Kidney epithelial cell (primary cell): ENCODE results near the gene FOXL3. TPM values are rescaled to one million over a fixed set of nuclear protein-coding genes. Genes with fewer than 3 reads are reported as not detected.
"Not testable (repeated sequence)": the region's sequence is repeated elsewhere in the genome, so short reads cannot be mapped to it uniquely, and the experiment has no call there.

ENCODE experiments used
- DNase-seq: peaks from one replicate; pipeline ENCODE4 v3.0.0-alpha.2; 2010; ENCODE audit warnings: low read depth
- H3K27me3 ChIP-seq: 2 replicates; pipeline ENCODE4 v1.6.0; 2011; ENCODE audit warnings: low read length; ENCODE audit not compliant: control insufficient read depth, insufficient read depth
- H3K36me3 ChIP-seq: 2 replicates; pipeline ENCODE4 v1.5.1; 2011; ENCODE audit warnings: low read length; ENCODE audit not compliant: control insufficient read depth, insufficient read depth
- H3K4me3 ChIP-seq: 2 replicates; pipeline ENCODE4 v1.5.1; 2011; ENCODE audit warnings: low read depth, mild to moderate bottlenecking, control low read depth, low read length
- total RNA-seq: library from RNA; depleted of rRNA; stranded (reverse); fragments of >200 nt; gene quantifications from 2 replicates; pipeline ENCODE4 v1.2.3, GENCODE V29; 2015
- TF ChIP-seq, protein P1 (sequence below): IDR thresholded peaks from 2 replicates; pipeline ENCODE4 v1.5.1; 2011; ENCODE audit warnings: mild to moderate bottlenecking, moderate library complexity, low read length, control low read depth, inconsistent platforms; ENCODE audit not compliant: insufficient read depth, poor library complexity, severe bottlenecking

The FOXL3 gene
- total RNA-seq, 1 donor from 2014 or later = not detected

DNA sequence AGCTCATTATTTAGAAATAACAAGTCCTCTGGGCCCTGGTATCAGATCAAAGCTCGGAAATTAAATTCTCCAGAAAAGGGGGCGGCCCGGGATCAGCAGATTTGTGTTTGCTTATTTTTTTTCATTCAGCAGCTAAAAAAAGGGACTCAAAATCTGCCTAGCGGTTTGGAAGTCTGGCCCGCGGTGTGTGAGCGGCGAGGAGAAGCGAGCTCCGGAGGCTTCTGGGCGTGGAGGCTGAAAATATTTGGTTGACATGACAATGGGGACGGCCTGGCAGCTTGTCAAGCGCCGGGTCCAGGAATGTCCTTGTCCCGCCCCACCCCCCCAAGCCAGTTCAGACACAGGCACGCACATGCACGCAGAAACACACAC, 43.4 kb downstream of the FOXL3 start:
- peaks cover 9% of the 10 kb centered on the region for H3K27me3 ChIP-seq
- no peaks in the 10 kb centered on the region for H3K36me3 ChIP-seq
- no peak for DNase-seq
- TF ChIP-seq, protein P1, sequence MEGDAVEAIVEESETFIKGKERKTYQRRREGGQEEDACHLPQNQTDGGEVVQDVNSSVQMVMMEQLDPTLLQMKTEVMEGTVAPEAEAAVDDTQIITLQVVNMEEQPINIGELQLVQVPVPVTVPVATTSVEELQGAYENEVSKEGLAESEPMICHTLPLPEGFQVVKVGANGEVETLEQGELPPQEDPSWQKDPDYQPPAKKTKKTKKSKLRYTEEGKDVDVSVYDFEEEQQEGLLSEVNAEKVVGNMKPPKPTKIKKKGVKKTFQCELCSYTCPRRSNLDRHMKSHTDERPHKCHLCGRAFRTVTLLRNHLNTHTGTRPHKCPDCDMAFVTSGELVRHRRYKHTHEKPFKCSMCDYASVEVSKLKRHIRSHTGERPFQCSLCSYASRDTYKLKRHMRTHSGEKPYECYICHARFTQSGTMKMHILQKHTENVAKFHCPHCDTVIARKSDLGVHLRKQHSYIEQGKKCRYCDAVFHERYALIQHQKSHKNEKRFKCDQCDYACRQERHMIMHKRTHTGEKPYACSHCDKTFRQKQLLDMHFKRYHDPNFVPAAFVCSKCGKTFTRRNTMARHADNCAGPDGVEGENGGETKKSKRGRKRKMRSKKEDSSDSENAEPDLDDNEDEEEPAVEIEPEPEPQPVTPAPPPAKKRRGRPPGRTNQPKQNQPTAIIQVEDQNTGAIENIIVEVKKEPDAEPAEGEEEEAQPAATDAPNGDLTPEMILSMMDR = no peak
- no peak overlapping the region for H3K4me3 ChIP-seq

- TF ChIP-seq, protein P1 = no peak
- no peaks in the 10 kb centered on the region for H3K36me3 ChIP-seq
- H3K4me3 ChIP-seq = no peak overlapping the region
- peaks cover 10% of the 10 kb centered on the region for H3K27me3 ChIP-seq
- no peak for DNase-seq
Observed at GRCh38 chr7:334618-335357, 44.8 kb downstream of the FOXL3 start.

GRCh38 chr7:335358-336148, 45.6 kb downstream of the FOXL3 start:
- Histone ChIP-seq H3K36me3 (no peaks in the 10 kb centered on the region), H3K4me3 (no peak overlapping the region), H3K27me3 (peaks cover 16% of the 10 kb centered on the region)
- no peak for DNase-seq
- TF ChIP-seq, protein P1 = no peak

DNA sequence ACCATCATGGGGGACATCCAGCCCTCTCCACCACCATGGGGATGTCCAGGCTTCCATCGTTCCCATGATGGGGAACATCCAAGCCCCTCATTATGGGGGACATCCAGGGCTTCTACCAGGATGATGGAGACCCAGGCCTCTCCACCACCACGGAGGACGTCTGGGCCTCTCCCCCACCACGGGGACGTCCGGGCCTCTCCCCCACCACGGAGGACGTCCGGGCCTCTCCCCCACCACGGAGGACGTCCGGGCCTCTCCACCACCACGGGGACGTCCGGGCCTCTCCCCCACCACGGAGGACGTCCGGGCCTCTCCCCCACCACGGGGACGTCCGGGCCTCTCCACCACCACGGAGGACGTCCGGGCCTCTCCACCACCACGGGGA, 46.2 kb downstream of the FOXL3 start:
- DNase-seq, H3K4me3 ChIP-seq, H3K36me3 ChIP-seq: not testable (repeated sequence)
- peaks cover 21% of the 10 kb centered on the region for H3K27me3 ChIP-seq

- no peak overlapping the region for H3K4me3 ChIP-seq
- peaks cover 24% of the 10 kb centered on the region for H3K27me3 ChIP-seq
- DNase-seq = no peak
- no peaks in the 10 kb centered on the region for H3K36me3 ChIP-seq
- TF ChIP-seq, protein P1 = no peak
Observed at GRCh38 chr7:336810-337566, 47.0 kb downstream of the FOXL3 start.

DNA sequence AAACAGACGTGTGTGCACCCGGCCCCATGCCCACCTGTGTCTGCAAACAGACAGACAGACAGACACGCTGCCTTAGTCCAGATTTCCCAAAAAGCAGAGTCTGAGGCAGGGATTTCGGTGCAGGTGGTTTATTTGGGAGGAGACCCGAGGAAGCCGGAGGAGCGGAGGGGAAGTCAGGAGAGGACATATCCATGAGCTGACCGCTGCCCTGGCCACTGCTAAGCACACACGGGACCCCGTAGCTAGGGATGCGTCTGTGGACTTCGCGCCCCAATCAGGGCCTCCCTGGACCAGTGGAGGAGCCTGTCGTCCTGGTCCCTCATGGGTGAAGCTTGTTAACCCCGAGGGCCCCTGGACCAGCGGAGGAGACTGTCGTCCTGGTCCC, 47.6 kb downstream of the FOXL3 start:
- DNase-seq = no peak
- Histone ChIP-seq H3K4me3 (no peak overlapping the region), H3K36me3 (no peaks in the 10 kb centered on the region), H3K27me3 (peaks cover 19% of the 10 kb centered on the region)
- TF ChIP-seq, protein P1 = no peak
